CD4-positive, CD25-positive, alpha-beta regulatory T cell (primary cell): ENCODE measurements around the gene RALB. TPM values are rescaled to one million over a fixed set of nuclear protein-coding genes. Genes with fewer than 3 reads are reported as not detected.
A peak's percentile ranks its signal among the peaks of the same experiment; 100 is the strongest.

Experiments
- ATAC-seq, 2 donors: fragments of 150-1000 bp; cut with Tn5 transposase; one replicate each; pipeline ENCODE4 v1.10.0; 2021; ENCODE audit warnings: low read depth in 2 of 2, moderate number of reproducible peaks in 2 of 2, moderate library complexity in 1 of 2
- DNase-seq, 3 donors: peaks; one replicate each; pipeline versions ENCODE4 v3.0.0 to v3.0.0-alpha.2; 2012 to 2022; ENCODE audit warnings: mixed read lengths in 1 of 3
- H3K27ac ChIP-seq: one replicate; pipeline ENCODE4 v1.7.0; 2013; ENCODE audit warnings: mild to moderate bottlenecking, low read length; ENCODE audit not compliant: insufficient read depth, poor library complexity, severe bottlenecking
- H3K27me3 ChIP-seq: one replicate; pipeline ENCODE4 v1.7.0; 2013; ENCODE audit warnings: low read length; ENCODE audit not compliant: control insufficient read depth, insufficient read depth
- H3K36me3 ChIP-seq: one replicate; pipeline ENCODE4 v1.7.0; 2013; ENCODE audit warnings: mild to moderate bottlenecking, low read length, moderate library complexity; ENCODE audit not compliant: control insufficient read depth, insufficient read depth
- H3K4me1 ChIP-seq: 2 replicates; pipeline ENCODE4 v1.7.0; 2013; ENCODE audit warnings: mild to moderate bottlenecking, low read length; ENCODE audit not compliant: insufficient read depth, control insufficient read depth, poor library complexity, severe bottlenecking
- H3K4me3 ChIP-seq: one replicate; pipeline ENCODE4 v1.7.0; 2013; ENCODE audit warnings: low read depth, mild to moderate bottlenecking, low read length, moderate library complexity
- H3K9me3 ChIP-seq, 2 experiments: 1 replicate in 1 of 2; 2 replicates in 1 of 2; pipeline ENCODE4 v1.7.0; 2013; ENCODE audit warnings: low read length in 2 of 2, mild to moderate bottlenecking in 1 of 2, moderate library complexity in 1 of 2; ENCODE audit not compliant: control insufficient read depth in 2 of 2
- H3K27ac Mint-ChIP-seq, 3 donors: one replicate each; pipeline ENCODE4 v1.8.0; 2020 to 2022; ENCODE audit warnings: mild to moderate bottlenecking in 3 of 3, mixed read lengths in 3 of 3, moderate library complexity in 2 of 3
- H3K27me3 Mint-ChIP-seq: one replicate; pipeline ENCODE4 v1.8.0; 2022; ENCODE audit warnings: mild to moderate bottlenecking, mixed read lengths
- H3K36me3 Mint-ChIP-seq: one replicate; pipeline ENCODE4 v1.8.0; 2020; ENCODE audit warnings: mixed read lengths
- H3K4me1 Mint-ChIP-seq, 4 donors: one replicate each; pipeline ENCODE4 v1.8.0; 2020 to 2022; ENCODE audit warnings: mixed read lengths in 4 of 4, mild to moderate bottlenecking in 1 of 4
- H3K4me3 Mint-ChIP-seq, 4 donors: one replicate each; pipeline ENCODE4 v1.8.0; 2020 to 2022; ENCODE audit warnings: mild to moderate bottlenecking in 4 of 4, mixed read lengths in 4 of 4, moderate library complexity in 3 of 4
- H3K9me3 Mint-ChIP-seq, 7 donors: one replicate each; pipeline ENCODE4 v1.8.0; 2020 to 2022; ENCODE audit warnings: mixed read lengths in 7 of 7, mild to moderate bottlenecking in 3 of 7, moderate library complexity in 2 of 7
- polyA plus RNA-seq, 4 donors: library from polyadenylated mRNA; unstranded; fragments of 300-500 nt; fragmentation: Illumina TruSeq; gene quantifications; one replicate each; pipeline ENCODE4 v1.2.3, GENCODE V29; 2021
- total RNA-seq: library from RNA; stranded (reverse); gene quantifications from one replicate; pipeline ENCODE4 v1.2.3, GENCODE V29; 2022

RALB gene
- total and polyA plus RNA-seq, 5 donors from 2014 or later, result 21.8 to 42.5 (median 28.1) TPM

DNA sequence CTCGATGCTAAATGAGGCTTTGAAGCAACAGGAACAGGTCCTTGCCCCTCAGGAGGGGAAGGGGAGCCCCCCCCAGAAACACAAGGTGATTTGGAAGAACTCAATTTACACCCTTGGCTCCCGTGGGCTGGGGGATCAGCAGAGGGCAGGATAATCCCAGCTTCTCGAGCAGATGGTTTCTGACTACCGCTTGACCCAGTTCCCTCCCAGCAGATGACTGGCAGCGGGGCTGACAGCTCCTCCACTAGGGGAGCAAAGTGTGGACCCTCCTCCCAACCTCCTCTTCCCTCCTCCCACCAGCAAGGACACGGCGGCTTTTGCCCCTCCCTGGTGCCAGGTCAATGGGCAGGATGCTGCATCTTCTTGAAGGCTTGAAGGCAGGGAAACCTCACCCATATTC lies 89.8 kb downstream of the RALB start:
- Histone ChIP-seq H3K9me3 (no peaks in the 10 kb centered on the region), H3K4me3 (no peak overlapping the region), H3K27me3 (peaks cover 14% of the 10 kb centered on the region), H3K27ac (no peak overlapping the region), H3K36me3 (no peaks in the 10 kb centered on the region), H3K4me1 (peaks cover 24% of the 10 kb centered on the region)
- Mint-ChIP-seq H3K27me3 (peaks cover 42% of the 10 kb centered on the region), H3K27ac (no peak overlapping the region), H3K4me1 (peaks cover 0 to 24% (median 10%) of the 10 kb centered on the region in 4 donors), H3K4me3 (peak overlapping the region in 2 of 4 donors; percentile 64 to 85), H3K9me3 (peaks cover 0 to 2% (median 0%) of the 10 kb centered on the region in 7 donors), H3K36me3 (no peaks in the 10 kb centered on the region)
- DNase-seq (no peak), ATAC-seq (no peak)

DNA sequence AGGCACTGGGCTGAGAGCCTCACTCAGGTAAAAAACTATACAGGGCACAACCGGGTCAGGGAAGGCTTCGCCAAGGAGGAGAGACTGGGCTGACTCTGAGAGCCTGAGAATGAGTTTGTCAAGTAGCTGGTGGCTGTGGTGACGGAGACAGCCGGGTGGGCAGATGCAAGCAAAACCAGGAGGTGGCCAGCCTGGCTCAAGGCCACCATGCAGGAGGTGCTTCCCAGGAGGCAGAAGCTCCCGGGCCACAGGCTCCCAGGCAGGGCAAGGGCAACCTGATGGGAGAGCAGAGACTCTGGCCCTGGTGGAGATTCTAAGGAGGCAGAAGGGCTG lies 90.4 kb downstream of the RALB start:
- peak overlapping the region in 1 of 3 donors; percentile 92 for H3K27ac Mint-ChIP-seq
- peak overlapping the region; percentile 33 to 85 (median 72) for H3K4me3 Mint-ChIP-seq
- no peaks in the 10 kb centered on the region for H3K36me3 Mint-ChIP-seq
- DNase-seq (no peak), ATAC-seq (no peak)
- Histone ChIP-seq H3K27me3 (peaks cover 14% of the 10 kb centered on the region), H3K4me1 (peaks cover 26% of the 10 kb centered on the region), H3K4me3 (no peak overlapping the region), H3K9me3 (no peaks in the 10 kb centered on the region), H3K36me3 (no peaks in the 10 kb centered on the region), H3K27ac (no peak overlapping the region)
- H3K4me1 Mint-ChIP-seq, result peaks cover 0 to 29% (median 11%) of the 10 kb centered on the region in 4 donors
- peaks cover 48% of the 10 kb centered on the region for H3K27me3 Mint-ChIP-seq
- H3K9me3 Mint-ChIP-seq, result peaks cover 0 to 2% (median 0%) of the 10 kb centered on the region in 7 donors

DNA sequence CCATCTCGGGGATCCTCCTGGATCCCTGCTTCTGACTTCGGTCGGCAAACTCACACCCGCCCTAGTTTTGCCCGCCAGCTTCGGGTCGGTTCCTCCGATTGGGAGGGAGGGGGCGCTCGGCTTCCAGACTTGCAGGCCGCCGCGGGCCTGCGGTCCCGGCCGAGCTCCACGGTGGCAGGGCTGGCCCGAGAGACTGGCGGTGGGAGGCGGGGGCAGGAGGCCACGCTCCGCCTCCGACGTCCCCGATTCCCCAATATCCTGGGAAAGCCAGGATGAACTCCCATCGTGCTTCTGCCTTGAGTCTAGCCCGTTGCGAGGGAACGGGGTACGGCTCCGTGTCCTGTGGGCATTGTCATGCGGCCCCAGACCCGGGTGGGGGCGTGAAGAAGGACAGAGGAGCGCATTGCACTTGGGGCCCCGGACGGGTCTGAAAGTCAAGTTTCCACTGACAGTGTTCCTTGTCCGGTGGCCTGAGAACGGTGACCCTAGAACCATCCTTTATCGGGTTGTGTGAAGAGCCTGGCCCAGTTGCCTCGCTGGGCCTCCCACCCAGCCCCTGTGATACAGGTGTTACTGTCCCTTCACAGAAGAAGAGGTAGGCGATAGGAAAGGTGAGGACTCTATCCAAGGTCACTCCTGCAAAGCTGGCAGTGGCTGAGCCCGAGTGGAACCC lies 90.9 kb downstream of the RALB start:
- Histone ChIP-seq H3K4me3 (no peak overlapping the region), H3K9me3 (no peaks in the 10 kb centered on the region), H3K27ac (no peak overlapping the region), H3K27me3 (peaks cover 14% of the 10 kb centered on the region), H3K36me3 (no peaks in the 10 kb centered on the region), H3K4me1 (peaks cover 26% of the 10 kb centered on the region)
- DNase-seq (peak; percentile 8 to 63 (median 24)), ATAC-seq (no peak)
- Mint-ChIP-seq H3K4me3 (peak overlapping the region; percentile 64 to 85 (median 79)), H3K27me3 (peaks cover 53% of the 10 kb centered on the region), H3K36me3 (no peaks in the 10 kb centered on the region), H3K27ac (no peak overlapping the region), H3K9me3 (peaks cover 0 to 2% (median 0%) of the 10 kb centered on the region in 7 donors), H3K4me1 (peaks cover 0 to 29% (median 11%) of the 10 kb centered on the region in 4 donors)

Other genes starting within 250 kb of the RALB start
- gene EPB41L5, start 239.8 kb upstream of the RALB start, total RNA-seq, result 5.4 TPM
- 1 to 10 TPM; 2.8 to 3.6 (median 3.5) TPM for gene EPB41L5, start 239.8 kb upstream of the RALB start, polyA plus RNA-seq
- gene TMEM185B, start 29.5 kb upstream of the RALB start, total RNA-seq, result 23.3 TPM
- gene TMEM185B, start 29.5 kb upstream of the RALB start, polyA plus RNA-seq, result 10 to 100 TPM; 15.6 to 19.4 (median 17.3) TPM
- not detected for gene INHBB, start 93.3 kb downstream of the RALB start, total RNA-seq
- not detected for gene INHBB, start 93.3 kb downstream of the RALB start, polyA plus RNA-seq